ENCODE data around the gene PTPRJ. TPM values are rescaled to one million over a fixed set of nuclear protein-coding genes. Genes with fewer than 3 reads are reported as not detected.

Gene PTPRJ
- total and polyA plus RNA-seq, 9 of the 15 experiments (the other 6 are each of a cell fraction or from before 2014, with no cell fraction given), result 0.56 to 10.7 (median 4.8) TPM

DNA sequence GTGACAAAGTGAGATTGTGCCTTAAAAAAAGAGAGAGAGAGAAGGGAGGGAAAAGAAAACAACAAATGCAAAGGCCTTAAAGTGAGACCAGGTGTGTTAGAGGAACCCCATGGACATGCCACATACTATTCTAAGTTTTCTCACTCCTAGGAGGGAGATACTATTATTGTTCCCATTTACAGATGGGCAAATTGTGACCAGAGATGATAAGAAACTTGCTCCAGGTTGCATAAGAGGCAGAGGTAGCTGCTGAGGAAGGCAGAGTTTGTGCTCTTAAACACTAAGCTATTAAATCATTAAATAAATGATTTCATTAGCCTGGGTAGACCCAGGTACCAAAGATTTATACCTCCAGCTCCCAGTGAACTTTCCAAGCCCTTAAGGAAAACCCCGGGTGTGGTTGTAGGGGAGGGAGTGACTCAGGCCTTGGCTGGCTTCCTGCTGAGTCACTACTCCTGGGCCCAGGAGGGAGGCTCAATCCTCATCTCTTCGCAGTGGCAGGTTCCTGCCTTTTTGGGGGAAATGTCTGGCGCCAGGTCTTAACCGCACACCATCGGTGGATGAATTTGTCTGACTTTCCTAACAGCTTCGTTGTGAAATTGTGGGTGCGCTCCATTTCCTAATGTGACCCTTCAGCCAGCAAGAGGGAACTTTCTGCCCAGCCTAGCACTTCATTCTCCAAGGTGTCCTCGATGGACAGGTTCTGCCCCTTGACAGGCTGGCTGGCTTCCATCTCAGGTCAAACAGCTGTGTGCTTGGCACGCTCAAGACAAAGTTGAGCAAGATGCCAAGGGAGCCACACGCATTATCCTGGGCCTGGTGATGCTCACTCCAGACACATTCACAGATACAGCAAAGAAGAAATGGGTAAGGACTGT lies 33.4 kb upstream of the PTPRJ start (continued):
- TF ChIP-seq PBX2 (CRISPR knock-in tag; IDR thresholded peaks at IDR 0.05; ENCODE audit: low read depth) (no peak), PBX2 (tag; conservative IDR thresholded peaks at IDR 0.05; ENCODE audit: low read depth) (0 out of 2 replicates have a peak, but pooled peaks have one; percentile 10), SMARCA5 (IDR thresholded peaks at IDR 0.05) (peak; percentile 78), ZNF75A (CRISPR knock-in tag; IDR thresholded peaks at IDR 0.05) (no peak), TEAD1 (CRISPR knock-in tag; IDR thresholded peaks at IDR 0.05) (0 out of 4 replicates have a peak, but pooled peaks of 1 of the 2 experiments have one; percentile 19), ZBTB34 (CRISPR knock-in tag; IDR thresholded peaks at IDR 0.05) (no peak), SMARCB1 (IDR thresholded peaks at IDR 0.05; ENCODE audit: insufficient read length, low read depth) (no peak), CBFB (CRISPR knock-in tag; IDR thresholded peaks at IDR 0.05) (no peak; the same call in 1 of the 2 replicates), NFRKB (IDR thresholded peaks at IDR 0.05; ENCODE audit: low read depth) (peak; percentile 64), ESRRA (IDR thresholded peaks at IDR 0.05; ENCODE audit: borderline replicate concordance, low read depth) (peak; percentile 56; the same call in 1 of the 2 replicates), ZNF165 (CRISPR knock-in tag; IDR thresholded peaks at IDR 0.05; ENCODE audit: borderline replicate concordance) (no peak), ETV5 (CRISPR knock-in tag; IDR thresholded peaks at IDR 0.05; ENCODE audit: low read depth) (peak; percentile 61; the same call in 1 of the 2 replicates), FOSL1 (tag; conservative IDR thresholded peaks at IDR 0.05) (peak; percentile 96), CEBPB (tag; IDR thresholded peaks at IDR 0.05) (peak; percentile 82), ZFX (CRISPR knock-in tag; IDR thresholded peaks at IDR 0.05) (peak; percentile 33; the same call in 1 of the 2 replicates), THRB (CRISPR knock-in tag; conservative IDR thresholded peaks at IDR 0.05) (no peak)
- TF ChIP-seq, protein P1, sequence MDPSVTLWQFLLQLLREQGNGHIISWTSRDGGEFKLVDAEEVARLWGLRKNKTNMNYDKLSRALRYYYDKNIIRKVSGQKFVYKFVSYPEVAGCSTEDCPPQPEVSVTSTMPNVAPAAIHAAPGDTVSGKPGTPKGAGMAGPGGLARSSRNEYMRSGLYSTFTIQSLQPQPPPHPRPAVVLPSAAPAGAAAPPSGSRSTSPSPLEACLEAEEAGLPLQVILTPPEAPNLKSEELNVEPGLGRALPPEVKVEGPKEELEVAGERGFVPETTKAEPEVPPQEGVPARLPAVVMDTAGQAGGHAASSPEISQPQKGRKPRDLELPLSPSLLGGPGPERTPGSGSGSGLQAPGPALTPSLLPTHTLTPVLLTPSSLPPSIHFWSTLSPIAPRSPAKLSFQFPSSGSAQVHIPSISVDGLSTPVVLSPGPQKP (CRISPR knock-in tag; IDR thresholded peaks at IDR 0.05), result no peak
- TF ChIP-seq, protein P2, sequence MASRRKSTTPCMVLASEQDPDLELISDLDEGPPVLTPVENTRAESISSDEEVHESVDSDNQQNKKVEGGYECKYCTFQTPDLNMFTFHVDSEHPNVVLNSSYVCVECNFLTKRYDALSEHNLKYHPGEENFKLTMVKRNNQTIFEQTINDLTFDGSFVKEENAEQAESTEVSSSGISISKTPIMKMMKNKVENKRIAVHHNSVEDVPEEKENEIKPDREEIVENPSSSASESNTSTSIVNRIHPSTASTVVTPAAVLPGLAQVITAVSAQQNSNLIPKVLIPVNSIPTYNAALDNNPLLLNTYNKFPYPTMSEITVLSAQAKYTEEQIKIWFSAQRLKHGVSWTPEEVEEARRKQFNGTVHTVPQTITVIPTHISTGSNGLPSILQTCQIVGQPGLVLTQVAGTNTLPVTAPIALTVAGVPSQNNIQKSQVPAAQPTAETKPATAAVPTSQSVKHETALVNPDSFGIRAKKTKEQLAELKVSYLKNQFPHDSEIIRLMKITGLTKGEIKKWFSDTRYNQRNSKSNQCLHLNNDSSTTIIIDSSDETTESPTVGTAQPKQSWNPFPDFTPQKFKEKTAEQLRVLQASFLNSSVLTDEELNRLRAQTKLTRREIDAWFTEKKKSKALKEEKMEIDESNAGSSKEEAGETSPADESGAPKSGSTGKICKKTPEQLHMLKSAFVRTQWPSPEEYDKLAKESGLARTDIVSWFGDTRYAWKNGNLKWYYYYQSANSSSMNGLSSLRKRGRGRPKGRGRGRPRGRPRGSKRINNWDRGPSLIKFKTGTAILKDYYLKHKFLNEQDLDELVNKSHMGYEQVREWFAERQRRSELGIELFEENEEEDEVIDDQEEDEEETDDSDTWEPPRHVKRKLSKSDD (conservative IDR thresholded peaks at IDR 0.05; ENCODE audit: low read length), result no peak

All from K562 (cell line).